Measurements from ENCODE around the gene GSTT2. TPM values are rescaled to one million over a fixed set of nuclear protein-coding genes. Genes with fewer than 3 reads are reported as not detected.

The GSTT2 gene
- polyA plus RNA-seq, 1 donor (not counting 4 experiments of a cell fraction or from before 2014, with no cell fraction given): 0.24 TPM

DNA sequence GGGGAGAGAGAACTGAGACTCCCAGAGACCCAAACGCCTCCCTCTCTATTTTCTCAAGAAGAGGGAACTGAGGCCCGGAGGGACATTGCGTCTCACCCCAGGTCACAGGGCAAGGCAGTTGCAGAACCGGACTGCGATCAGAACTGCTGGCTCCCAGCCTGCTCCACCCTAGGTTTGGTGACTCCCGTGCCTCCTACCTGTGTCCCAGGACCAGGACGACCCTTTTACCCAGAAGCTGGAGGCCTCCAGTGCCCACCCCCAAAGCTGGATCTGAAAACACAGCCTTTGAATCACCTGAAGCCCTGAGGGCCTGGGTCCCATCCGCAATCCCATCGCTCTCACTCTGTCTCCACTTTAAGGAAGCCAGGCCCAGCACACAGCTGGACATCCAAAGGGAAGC is 24.0 kb downstream of the GSTT2 start:
- FAIRE-seq (no peak), DNase-seq (ENCODE audit: low read depth, low spot score) (no peak)
- no peak for TF ChIP-seq EZH2 (IDR thresholded peaks at IDR 0.05; ENCODE audit: low read length)
- TF ChIP-seq CTCF (optimal IDR thresholded peaks at IDR 0.05 in 1 of 3, IDR thresholded peaks at IDR 0.05 in 1 of 3, conservative IDR thresholded peaks at IDR 0.05 in 1 of 3; ENCODE audit: extremely low read depth in 1 of 3, insufficient read depth in 2 of 3, low read length in 3 of 3): no peak
- Histone ChIP-seq H3K9me3 (ENCODE audit: control insufficient read depth, low read depth, low read length) (no peaks in the 10 kb centered on the region), H3K4me2 (ENCODE audit: control insufficient read depth, extremely low read depth, insufficient read depth, low read depth, low read length) (no peak overlapping the region), H3K9me1 (ENCODE audit: control insufficient read depth, extremely low read depth, insufficient read depth, low read length) (no peaks in the 10 kb centered on the region), H3K4me1 (ENCODE audit: control insufficient read depth, extremely low read depth, insufficient read depth, low read length) (no peaks in the 10 kb centered on the region), H3K36me3 (ENCODE audit: control insufficient read depth in 2 of 2, extremely low read depth in 1 of 2, insufficient read depth in 2 of 2, low read length in 2 of 2) (no peaks in the 10 kb centered on the region), H3K4me3 (ENCODE audit: control insufficient read depth in 2 of 3, extremely low read depth in 1 of 3, insufficient read depth in 2 of 3, low read depth in 1 of 3, low read length in 3 of 3) (no peak overlapping the region), H3K27me3 (ENCODE audit: control insufficient read depth, extremely low read depth, insufficient read depth, low read length) (no peaks in the 10 kb centered on the region), H3K79me2 (ENCODE audit: control insufficient read depth, insufficient read depth, low read length) (no peaks in the 10 kb centered on the region), H2AFZ (ENCODE audit: control insufficient read depth, low read length) (no peak overlapping the region), H3K9ac (ENCODE audit: control insufficient read depth, extremely low read depth, insufficient read depth, low read length) (no peak overlapping the region), H4K20me1 (ENCODE audit: control insufficient read depth, extremely low read depth, insufficient read depth, low read length) (no peaks in the 10 kb centered on the region), H3K27ac (ENCODE audit: control insufficient read depth, insufficient read depth, low read length) (no peak overlapping the region)
- dilution Hi-C loops (cut with MboI; ENCODE audit: extremely low pct_ligation_motif_present, low sequenced_read_pairs): no loop called here

- dilution Hi-C loops (cut with MboI; ENCODE audit: extremely low pct_ligation_motif_present, low sequenced_read_pairs): no loop called here
- Histone ChIP-seq H4K20me1 (ENCODE audit: control insufficient read depth, extremely low read depth, insufficient read depth, low read length) (no peaks in the 10 kb centered on the region), H3K36me3 (ENCODE audit: control insufficient read depth in 2 of 2, extremely low read depth in 1 of 2, insufficient read depth in 2 of 2, low read length in 2 of 2) (no peaks in the 10 kb centered on the region), H3K9ac (ENCODE audit: control insufficient read depth, extremely low read depth, insufficient read depth, low read length) (no peak within 1 kb of the TSS), H3K27me3 (ENCODE audit: control insufficient read depth, extremely low read depth, insufficient read depth, low read length) (no peaks in the 10 kb centered on the region), H3K79me2 (ENCODE audit: control insufficient read depth, insufficient read depth, low read length) (no peaks in the 10 kb centered on the region), H3K9me3 (ENCODE audit: control insufficient read depth, low read depth, low read length) (no peaks in the 10 kb centered on the region), H3K4me2 (ENCODE audit: control insufficient read depth, extremely low read depth, insufficient read depth, low read depth, low read length) (no peak within 1 kb of the TSS), H2AFZ (ENCODE audit: control insufficient read depth, low read length) (no peak within 1 kb of the TSS), H3K27ac (ENCODE audit: control insufficient read depth, insufficient read depth, low read length) (no peak within 1 kb of the TSS), H3K9me1 (ENCODE audit: control insufficient read depth, extremely low read depth, insufficient read depth, low read length) (no peaks in the 10 kb centered on the region), H3K4me1 (ENCODE audit: control insufficient read depth, extremely low read depth, insufficient read depth, low read length) (no peaks in the 10 kb centered on the region), H3K4me3 (ENCODE audit: control insufficient read depth in 2 of 3, extremely low read depth in 1 of 3, insufficient read depth in 2 of 3, low read depth in 1 of 3, low read length in 3 of 3) (no peak within 1 kb of the TSS)
- DNase-seq (ENCODE audit: low read depth, low spot score) (no peak), FAIRE-seq (no peak)
- TF ChIP-seq EZH2 (IDR thresholded peaks at IDR 0.05; ENCODE audit: low read length) (no peak), CTCF (optimal IDR thresholded peaks at IDR 0.05 in 1 of 3, IDR thresholded peaks at IDR 0.05 in 1 of 3, conservative IDR thresholded peaks at IDR 0.05 in 1 of 3; ENCODE audit: extremely low read depth in 1 of 3, insufficient read depth in 2 of 3, low read length in 3 of 3) (no peak)
Observed at GRCh38 chr22:24005201-24005600, 25.3 kb downstream of the GSTT2 start, which contains the start of gene GSTT4. TSS of gene GSTT4 (minus strand) at chr22:24005453. CDS start at chr22:24005356, 97 bp downstream.
